Astrocyte (in vitro differentiated cells and primary cell): ENCODE results near the gene RTRAF. TPM values are rescaled to one million over a fixed set of nuclear protein-coding genes. Genes with fewer than 3 reads are reported as not detected.

Experiments
- DNase-seq: peaks from one replicate; pipeline ENCODE4 v3.0.0-alpha.2; 2010; ENCODE audit warnings: low read depth
- FAIRE-seq: peaks from 2 replicates; lab custom pipeline; 2011; peaks lifted over from hg19 to GRCh38; lab: Jason Lieb, UNC
- H2AFZ ChIP-seq: 2 replicates; pipeline ENCODE4 v1.6.0; 2012; ENCODE audit warnings: low read depth, low read length, inconsistent platforms
- H3K27ac ChIP-seq: 2 replicates; pipeline ENCODE4 v1.5.1; 2011; ENCODE audit warnings: low read depth, low read length, inconsistent platforms
- H3K27me3 ChIP-seq: 2 replicates; pipeline ENCODE4 v1.6.0; 2011; ENCODE audit warnings: low read length, inconsistent platforms; ENCODE audit not compliant: insufficient read depth
- H3K36me3 ChIP-seq: 2 replicates; pipeline ENCODE4 v1.5.1; 2011; ENCODE audit warnings: low read length, inconsistent platforms; ENCODE audit not compliant: insufficient read depth
- H3K4me1 ChIP-seq: 2 replicates; pipeline ENCODE4 v1.5.1; 2011; ENCODE audit warnings: low read length, inconsistent platforms; ENCODE audit not compliant: insufficient read depth
- H3K4me2 ChIP-seq: 2 replicates; pipeline ENCODE4 v1.6.0; 2012; ENCODE audit warnings: low read length, inconsistent platforms
- H3K4me3 ChIP-seq: 2 replicates; pipeline ENCODE4 v1.5.1; 2011; ENCODE audit warnings: low read depth, mild to moderate bottlenecking, low read length, inconsistent platforms; ENCODE audit not compliant: insufficient read depth
- H3K79me2 ChIP-seq: 2 replicates; pipeline ENCODE4 v1.6.0; 2012; ENCODE audit warnings: mild to moderate bottlenecking, low read length, inconsistent platforms; ENCODE audit not compliant: insufficient read depth
- H3K9ac ChIP-seq: 2 replicates; pipeline ENCODE4 v1.6.0; 2012; ENCODE audit warnings: mild to moderate bottlenecking, low read length, inconsistent platforms
- H3K9me3 ChIP-seq: 2 replicates; pipeline ENCODE4 v1.5.1; 2012; ENCODE audit warnings: low read depth, mild to moderate bottlenecking, low read length, inconsistent platforms; ENCODE audit not compliant: insufficient read depth
- H4K20me1 ChIP-seq: 2 replicates; pipeline ENCODE4 v1.6.0; 2012; ENCODE audit warnings: low read length, inconsistent platforms; ENCODE audit not compliant: insufficient read depth
- H3K27ac Mint-ChIP-seq: one replicate; pipeline ENCODE4 v1.8.0; 2021; ENCODE audit warnings: mild to moderate bottlenecking, mixed read lengths; ENCODE audit not compliant: unreplicated experiment
- H3K27me3 Mint-ChIP-seq: one replicate; pipeline ENCODE4 v1.8.0; 2021; ENCODE audit warnings: low read depth, mixed read lengths; ENCODE audit not compliant: unreplicated experiment
- H3K36me3 Mint-ChIP-seq: one replicate; pipeline ENCODE4 v1.8.0; 2021; ENCODE audit warnings: low read depth, mixed read lengths; ENCODE audit not compliant: unreplicated experiment
- H3K4me1 Mint-ChIP-seq: one replicate; pipeline ENCODE4 v1.8.0; 2021; ENCODE audit warnings: low read depth, mixed read lengths; ENCODE audit not compliant: unreplicated experiment
- H3K4me3 Mint-ChIP-seq: one replicate; pipeline ENCODE4 v1.8.0; 2021; ENCODE audit warnings: mild to moderate bottlenecking, moderate library complexity, mixed read lengths; ENCODE audit not compliant: unreplicated experiment
- H3K9me3 Mint-ChIP-seq: one replicate; pipeline ENCODE4 v1.8.0; 2021; ENCODE audit warnings: mild to moderate bottlenecking, mixed read lengths; ENCODE audit not compliant: unreplicated experiment
- EZH2 ChIP-seq: IDR thresholded peaks from 2 replicates; pipeline ENCODE4 v1.6.1; 2012; ENCODE audit warnings: mild to moderate bottlenecking, low read length, inconsistent platforms; ENCODE audit not compliant: insufficient read depth
- total RNA-seq: library from RNA; stranded (reverse); gene quantifications from 2 replicates; pipeline ENCODE4 v1.2.1, GENCODE V29; 2021
- TF ChIP-seq, protein P1 (sequence below): IDR thresholded peaks from 2 replicates; pipeline ENCODE4 v1.5.1; 2011; ENCODE audit warnings: low read depth, mild to moderate bottlenecking, inconsistent platforms, low read length, moderate library complexity; ENCODE audit not compliant: insufficient read depth

Gene RTRAF
- total RNA-seq, 1 donor from 2014 or later, result 224 TPM

DNA sequence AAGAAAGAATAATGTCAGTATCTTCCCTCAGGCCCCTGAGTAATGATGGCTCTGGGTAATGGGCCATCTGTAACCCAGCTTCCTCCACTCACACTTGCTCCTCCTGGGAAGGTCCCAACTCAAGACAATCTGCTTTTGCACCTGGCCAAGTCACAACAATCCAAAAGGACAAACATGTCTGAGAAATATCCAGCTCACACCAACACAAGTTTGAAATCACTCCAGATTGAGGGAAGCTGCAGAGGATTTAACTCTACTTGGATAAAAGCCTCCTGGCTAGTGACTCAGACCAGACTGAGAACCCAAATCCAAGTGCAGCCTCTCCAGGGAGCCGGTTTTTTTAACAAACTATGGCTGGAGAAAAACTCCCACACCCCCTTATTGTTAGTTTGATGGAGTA, 34.2 kb downstream of the RTRAF start:
- Histone ChIP-seq H3K4me3 (no peak overlapping the region), H3K4me1 (peaks cover 46% of the 10 kb centered on the region), H4K20me1 (no peaks in the 10 kb centered on the region), H2AFZ (no peak overlapping the region), H3K36me3 (peaks cover 6% of the 10 kb centered on the region), H3K27ac (peak overlapping the region; percentile 86), H3K9me3 (no peaks in the 10 kb centered on the region), H3K4me2 (no peak overlapping the region), H3K9ac (no peak overlapping the region), H3K27me3 (no peaks in the 10 kb centered on the region), H3K79me2 (no peaks in the 10 kb centered on the region)
- peaks cover 24% of the 10 kb centered on the region for H3K4me1 Mint-ChIP-seq
- DNase-seq (peak; percentile 83), FAIRE-seq (peak; percentile 60)
- TF ChIP-seq EZH2, result no peak
- TF ChIP-seq, protein P1, sequence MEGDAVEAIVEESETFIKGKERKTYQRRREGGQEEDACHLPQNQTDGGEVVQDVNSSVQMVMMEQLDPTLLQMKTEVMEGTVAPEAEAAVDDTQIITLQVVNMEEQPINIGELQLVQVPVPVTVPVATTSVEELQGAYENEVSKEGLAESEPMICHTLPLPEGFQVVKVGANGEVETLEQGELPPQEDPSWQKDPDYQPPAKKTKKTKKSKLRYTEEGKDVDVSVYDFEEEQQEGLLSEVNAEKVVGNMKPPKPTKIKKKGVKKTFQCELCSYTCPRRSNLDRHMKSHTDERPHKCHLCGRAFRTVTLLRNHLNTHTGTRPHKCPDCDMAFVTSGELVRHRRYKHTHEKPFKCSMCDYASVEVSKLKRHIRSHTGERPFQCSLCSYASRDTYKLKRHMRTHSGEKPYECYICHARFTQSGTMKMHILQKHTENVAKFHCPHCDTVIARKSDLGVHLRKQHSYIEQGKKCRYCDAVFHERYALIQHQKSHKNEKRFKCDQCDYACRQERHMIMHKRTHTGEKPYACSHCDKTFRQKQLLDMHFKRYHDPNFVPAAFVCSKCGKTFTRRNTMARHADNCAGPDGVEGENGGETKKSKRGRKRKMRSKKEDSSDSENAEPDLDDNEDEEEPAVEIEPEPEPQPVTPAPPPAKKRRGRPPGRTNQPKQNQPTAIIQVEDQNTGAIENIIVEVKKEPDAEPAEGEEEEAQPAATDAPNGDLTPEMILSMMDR, result no peak
- H3K36me3 Mint-ChIP-seq, result peaks cover 2% of the 10 kb centered on the region
- H3K27ac Mint-ChIP-seq, result no peak overlapping the region
- H3K27me3 Mint-ChIP-seq, result no peaks in the 10 kb centered on the region
- H3K9me3 Mint-ChIP-seq, result peaks cover 7% of the 10 kb centered on the region
- H3K4me3 Mint-ChIP-seq, result no peak overlapping the region

DNA sequence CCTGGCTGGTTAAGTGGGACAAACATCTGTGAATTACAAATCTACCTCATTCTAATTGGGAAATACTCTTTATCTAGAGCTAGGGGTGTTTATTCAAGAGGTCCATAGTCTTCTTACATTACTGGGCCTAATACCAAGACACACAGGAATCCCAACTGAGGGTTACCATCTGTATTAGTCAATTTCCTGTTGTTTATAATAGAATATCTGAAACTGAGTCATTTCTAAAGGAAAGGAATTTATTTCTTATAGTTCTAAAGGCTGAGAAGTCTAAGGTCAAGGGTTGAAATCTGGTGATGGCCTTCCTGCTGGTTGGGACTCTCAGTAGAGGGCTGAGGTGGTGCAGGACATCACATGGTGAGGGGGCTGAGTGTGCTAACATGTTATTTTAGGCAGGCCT, 36.0 kb downstream of the RTRAF start:
- H2AFZ ChIP-seq, result no peak overlapping the region
- TF ChIP-seq, protein P1, result no peak
- no peak for TF ChIP-seq EZH2
- no peaks in the 10 kb centered on the region for H3K79me2 ChIP-seq
- DNase-seq (peak; percentile 98), FAIRE-seq (peak; percentile 95)
- no peak overlapping the region for H3K4me3 ChIP-seq
- no peaks in the 10 kb centered on the region for H3K27me3 ChIP-seq
- peak overlapping the region; percentile 86 for H3K27ac ChIP-seq
- no peaks in the 10 kb centered on the region for H3K9me3 ChIP-seq
- Mint-ChIP-seq H3K9me3 (peaks cover 4% of the 10 kb centered on the region), H3K36me3 (no peaks in the 10 kb centered on the region), H3K27ac (no peak overlapping the region), H3K27me3 (no peaks in the 10 kb centered on the region), H3K4me3 (no peak overlapping the region), H3K4me1 (peaks cover 24% of the 10 kb centered on the region)
- H3K36me3 ChIP-seq, result peaks cover 4% of the 10 kb centered on the region
- H3K4me1 ChIP-seq, result peaks cover 46% of the 10 kb centered on the region
- H3K9ac ChIP-seq, result peak overlapping the region; percentile 50
- peak overlapping the region; percentile 62 for H3K4me2 ChIP-seq
- H4K20me1 ChIP-seq, result no peaks in the 10 kb centered on the region

DNA sequence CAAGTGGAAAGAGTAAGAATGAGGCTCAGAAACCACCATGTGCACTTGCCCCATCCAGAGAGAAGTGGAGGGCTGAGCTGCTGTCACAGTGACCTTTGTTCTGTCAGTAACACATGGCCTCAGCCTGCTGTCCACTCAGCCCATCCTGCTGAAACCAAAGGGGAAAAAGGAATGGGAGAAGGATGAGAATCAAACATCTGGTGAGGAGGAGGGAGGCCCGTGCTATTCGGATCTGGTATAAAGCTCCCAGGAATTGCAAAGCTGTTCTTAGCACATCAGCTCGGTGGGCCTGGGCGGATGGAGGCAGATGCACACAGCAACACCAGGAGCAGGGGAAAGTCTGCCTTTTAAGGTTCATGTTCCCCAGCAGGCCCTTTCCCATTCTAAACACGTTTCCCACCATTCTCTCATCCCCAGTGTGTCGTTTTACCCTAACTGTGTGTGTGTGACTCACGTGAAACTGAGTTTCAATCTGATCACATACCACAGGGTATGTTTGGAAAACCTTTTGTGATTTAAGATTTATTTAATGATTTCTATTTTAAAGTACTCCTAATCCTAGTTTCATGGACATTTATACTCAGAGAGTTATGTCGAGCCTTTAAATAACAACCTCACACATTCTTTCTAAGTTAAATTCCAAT, 36.8 kb downstream of the RTRAF start:
- H3K27me3 ChIP-seq, result no peaks in the 10 kb centered on the region
- H3K79me2 ChIP-seq, result no peaks in the 10 kb centered on the region
- TF ChIP-seq, protein P1, result no peak
- TF ChIP-seq EZH2, result no peak
- H2AFZ ChIP-seq, result no peak overlapping the region
- no peak for DNase-seq
- H3K9me3 Mint-ChIP-seq, result peaks cover 4% of the 10 kb centered on the region
- no peaks in the 10 kb centered on the region for H3K27me3 Mint-ChIP-seq
- H3K4me2 ChIP-seq, result peak overlapping the region; percentile 62
- peaks cover 41% of the 10 kb centered on the region for H3K4me1 ChIP-seq
- no peak overlapping the region for H3K27ac Mint-ChIP-seq
- FAIRE-seq, result peak; percentile 47
- peaks cover 24% of the 10 kb centered on the region for H3K4me1 Mint-ChIP-seq
- no peaks in the 10 kb centered on the region for H4K20me1 ChIP-seq
- H3K36me3 ChIP-seq, result peaks cover 2% of the 10 kb centered on the region
- no peak overlapping the region for H3K4me3 Mint-ChIP-seq
- H3K4me3 ChIP-seq, result no peak overlapping the region
- H3K27ac ChIP-seq, result peak overlapping the region; percentile 76
- H3K9me3 ChIP-seq, result no peaks in the 10 kb centered on the region
- H3K9ac ChIP-seq, result peak overlapping the region; percentile 60
- H3K36me3 Mint-ChIP-seq, result no peaks in the 10 kb centered on the region
